ENCODE measurements around the gene CDK5RAP2. TPM values are rescaled to one million over a fixed set of nuclear protein-coding genes. Genes with fewer than 3 reads are reported as not detected.

Gene CDK5RAP2
- total and polyA plus RNA-seq, 9 of the 15 experiments (the other 6 are each of a cell fraction or from before 2014, with no cell fraction given): 19.9 to 68.8 (median 42.2) TPM

GRCh38 chr9:120559546-120559945 is 20.4 kb downstream of the CDK5RAP2 start (continued):
- TF ChIP-seq E4F1 (CRISPR knock-in tag; IDR thresholded peaks at IDR 0.05; ENCODE audit: borderline replicate concordance): no peak
- TF ChIP-seq PRPF4 (IDR thresholded peaks at IDR 0.05; ENCODE audit: insufficient read depth, low read depth, low read length, poor library complexity, severe bottlenecking): no peak
- no peak for TF ChIP-seq ZBTB34 (CRISPR knock-in tag; IDR thresholded peaks at IDR 0.05)
- TF ChIP-seq MXI1 (IDR thresholded peaks at IDR 0.05; ENCODE audit: low read depth, low read length): no peak
- TF ChIP-seq PBX2 (CRISPR knock-in tag; IDR thresholded peaks at IDR 0.05; ENCODE audit: low read depth): no peak
- TF ChIP-seq PBX2 (tag; conservative IDR thresholded peaks at IDR 0.05; ENCODE audit: low read depth): no peak
- no peak for TF ChIP-seq NFYB (IDR thresholded peaks at IDR 0.05; ENCODE audit: extremely low read depth, insufficient read length)
- TF ChIP-seq NR1H2 (CRISPR knock-in tag; IDR thresholded peaks at IDR 0.05): no peak
- TF ChIP-seq SMARCE1 (IDR thresholded peaks at IDR 0.05): no peak

All from K562 (cell line).